Heart left ventricle (tissue), 16 donors: ENCODE data around the gene MRPS34. TPM values are rescaled to one million over a fixed set of nuclear protein-coding genes. Genes with fewer than 3 reads are reported as not detected.

ENCODE experiments used
- ATAC-seq, 4 donors: fragments of 200-7000 bp; cut with Tn5 transposase; one replicate each; pipeline ENCODE4 v1.9.1; 2020 to 2022; ENCODE audit warnings: moderate library complexity in 4 of 4, mild to moderate bottlenecking in 3 of 4, moderate number of reproducible peaks in 1 of 4
- DNase-seq, 5 donors: peaks; one replicate each; pipeline ENCODE4 v3.0.0-alpha.2; 2020
- H3K27ac ChIP-seq, 12 donors: fragments of 200-600 bp; sonication (generic) in 4 of 12; one replicate each; pipeline versions ENCODE4 v1.5.0 to v1.8.0; 2016 to 2022; ENCODE audit warnings: mild to moderate bottlenecking in 2 of 12
- H3K27me3 ChIP-seq, 9 donors: fragments of 200-600 bp; sonication (generic) in 2 of 9; one replicate each; pipeline versions ENCODE4 v1.5.1 to v1.8.0; 2016 to 2022; ENCODE audit warnings: mild to moderate bottlenecking in 3 of 9
- H3K36me3 ChIP-seq, 9 donors: fragments of 200-600 bp; sonication (generic) in 2 of 9; one replicate each; pipeline versions ENCODE4 v1.5.0 to v1.8.0; 2018 to 2022; ENCODE audit warnings: mild to moderate bottlenecking in 2 of 9
- H3K4me1 ChIP-seq, 12 donors: fragments of 200-600 bp; sonication (generic) in 4 of 12; one replicate each; pipeline versions ENCODE4 v1.5.0 to v1.8.0; 2016 to 2022; ENCODE audit warnings: mild to moderate bottlenecking in 3 of 12
- H3K4me3 ChIP-seq, 12 donors: fragments of 200-600 bp; sonication (generic) in 4 of 12; one replicate each; pipeline versions ENCODE4 v1.5.0 to v1.8.0; 2017 to 2022; ENCODE audit warnings: mild to moderate bottlenecking in 9 of 12, moderate library complexity in 4 of 12
- H3K9me3 ChIP-seq, 12 donors: fragments of 200-600 bp; sonication (generic) in 4 of 12; one replicate each; pipeline versions ENCODE4 v1.5.0 to v1.8.0; 2016 to 2022; ENCODE audit warnings: mild to moderate bottlenecking in 1 of 12
- CTCF ChIP-seq, 12 donors: fragments of 200-600 bp; sonication (generic) in 4 of 12; IDR thresholded peaks; one replicate each; pipeline versions ENCODE4 v1.5.0 to v1.8.0; 2018 to 2022; ENCODE audit warnings: antibody characterized with exemption in 12 of 12, mild to moderate bottlenecking in 5 of 12
- POLR2A ChIP-seq, 2 donors: fragments of 450-650 bp; IDR thresholded peaks; one replicate each; pipeline ENCODE4 v1.6.1; 2017; ENCODE audit warnings: antibody characterized with exemption in 2 of 2, mild to moderate bottlenecking in 2 of 2, moderate library complexity in 2 of 2
- whole genome bisulfite sequencing, 4 donors: extraction: QIAGEN DNeasy Blood & Tissue Kit in 2 of 4; methylation state at CpG; one replicate each; pipeline versions ENCODE4 v1.1.5 to v1.1.7; 2013 to 2018; 5-methylcytosine and 5-hydroxymethylcytosine counted together
- intact Hi-C, 10 donors: fragments of 100-400 bp; cut with DNase I; formaldehyde crosslinking; loops; one replicate each; pipeline versions ENCODE4 v1.11.1 to v1.14.2; 2022
- polyA plus RNA-seq, 2 donors: library from polyadenylated mRNA; stranded (reverse); fragments of 200-250 nt; gene quantifications; one replicate each; pipeline ENCODE4 v1.2.3, GENCODE V29; 2013
- total RNA-seq, 9 donors: library from RNA; depleted of rRNA in 2 of 9; stranded (reverse); fragments of >200 nt in 2 of 9; fragmentation: NEBNext Ultra II Directional in 3 of 9; extraction: Animal tissue kit (Norgen Biotek cat#: 25700) in 3 of 9; gene quantifications; one replicate each; pipeline versions ENCODE4 v1.1.0 to v1.2.4, GENCODE V29; 2016 to 2023
- donor health status: ischemic (EF 13 %, LVEDD 7.1; RV severe dilation, severe dysfunction).
- donor health status: healthy with polysubstance abuse.
- donor health status: DM: no; HTN: yes; CAD: no.
- donor health status: DM: no; HTN: no; CAD: no.
- donor health status: ischemic (EF 25% LVEDD 6.9; RV normal size, moderate dysfunction).
- donor health status: ischemic (EF 25% LVEDD 5.7; RV mildly dilated, moderate dysfunction).
- donor health status: healthy.
- donor health status: DM: yes; HTN: yes; CAD: no.
- donor health status: ischemic (EF 35%, LVEDD 5.7; RV mildly dilated, moderate dysfunction).
- donor health status: nonischemic (EF 11% LVEDD 7.7; RV severe dilation, severe dysfunction).
- donor health status: DM: yes; HTN: yes; CAD: no.
- donor health status: PGD.
- donor health status: ischemic (EF 29% LVEDD 5.4; RV normal size, mild dysfunction).
- donor health status: nonischemic (EF 23%, LVEDD 6.1; RV moderate dilation, normal function).

MRPS34 gene
- total and polyA plus RNA-seq, 11 donors, result 58.0 to 123 (median 81.8) TPM

GRCh38 chr16:1757714-1758461 lies 15.0 kb downstream of the MRPS34 start:
- ATAC-seq, result no peak
- Histone ChIP-seq H3K9me3 (no peaks in the 10 kb centered on the region), H3K36me3 (peaks cover 0 to 77% (median 67%) of the 10 kb centered on the region in 9 donors), H3K27me3 (no peaks in the 10 kb centered on the region), H3K4me1 (no peaks in the 10 kb centered on the region), H3K27ac (no peak overlapping the region), H3K4me3 (no peak overlapping the region)
- TF ChIP-seq POLR2A (IDR thresholded peaks at IDR 0.05) (no peak), CTCF (IDR thresholded peaks at IDR 0.05) (no peak)
- DNase-seq, result no peak
- intact Hi-C loops, result no loop called here
- 95 to 96% (median 95%) methylated on average over 30 to 37 of the region's 37 CpGs for WGBS, 4 donors

DNA sequence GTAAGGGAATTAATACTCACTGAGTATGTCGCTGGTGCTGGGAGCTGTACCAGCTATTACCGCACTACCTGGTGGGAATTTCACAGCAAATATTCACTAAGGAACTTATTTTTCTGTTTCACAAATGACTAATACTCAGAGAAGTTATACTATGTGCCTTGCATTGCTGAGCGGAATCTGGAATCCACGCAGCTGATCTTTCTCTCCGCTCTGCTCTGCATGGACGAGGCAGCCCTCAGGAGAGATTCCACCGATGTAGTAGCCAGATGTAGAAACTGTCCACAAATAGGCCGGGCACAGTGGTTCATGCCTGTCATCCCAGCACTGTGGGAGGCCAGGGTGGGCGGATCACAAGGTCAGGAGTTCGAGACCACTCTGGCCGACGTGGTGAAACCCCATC lies 18.7 kb downstream of the MRPS34 start:
- no peak for ATAC-seq
- no peaks in the 10 kb centered on the region for H3K9me3 ChIP-seq
- intact Hi-C loops, result no loop called here
- no peaks in the 10 kb centered on the region for H3K27me3 ChIP-seq
- TF ChIP-seq POLR2A (IDR thresholded peaks at IDR 0.05) (no peak), CTCF (IDR thresholded peaks at IDR 0.05) (no peak)
- 91 to 97% (median 94%) methylated on average over 12 of the region's 12 CpGs for WGBS, 4 donors
- peaks cover 0 to 87% (median 72%) of the 10 kb centered on the region in 9 donors for H3K36me3 ChIP-seq
- no peak for DNase-seq
- no peak overlapping the region for H3K27ac ChIP-seq
- no peak overlapping the region for H3K4me3 ChIP-seq
- H3K4me1 ChIP-seq, result no peaks in the 10 kb centered on the region

- no peaks in the 10 kb centered on the region for H3K9me3 ChIP-seq
- WGBS, 4 donors, result 91 to 95% (median 95%) methylated on average over 14 of the region's 14 CpGs
- intact Hi-C loops, result no loop called here
- no peak for TF ChIP-seq CTCF (IDR thresholded peaks at IDR 0.05)
- TF ChIP-seq POLR2A (IDR thresholded peaks at IDR 0.05), result no peak
- DNase-seq (no peak), ATAC-seq (no peak)
- H3K4me3 ChIP-seq, result no peak overlapping the region
- H3K27ac ChIP-seq, result no peak overlapping the region
- H3K36me3 ChIP-seq, result peaks cover 0 to 89% (median 79%) of the 10 kb centered on the region in 9 donors
- no peaks in the 10 kb centered on the region for H3K27me3 ChIP-seq
- H3K4me1 ChIP-seq, result no peaks in the 10 kb centered on the region
These were observed 20.1 kb downstream of the MRPS34 start for GRCh38 chr16:1752853-1753252.

DNA sequence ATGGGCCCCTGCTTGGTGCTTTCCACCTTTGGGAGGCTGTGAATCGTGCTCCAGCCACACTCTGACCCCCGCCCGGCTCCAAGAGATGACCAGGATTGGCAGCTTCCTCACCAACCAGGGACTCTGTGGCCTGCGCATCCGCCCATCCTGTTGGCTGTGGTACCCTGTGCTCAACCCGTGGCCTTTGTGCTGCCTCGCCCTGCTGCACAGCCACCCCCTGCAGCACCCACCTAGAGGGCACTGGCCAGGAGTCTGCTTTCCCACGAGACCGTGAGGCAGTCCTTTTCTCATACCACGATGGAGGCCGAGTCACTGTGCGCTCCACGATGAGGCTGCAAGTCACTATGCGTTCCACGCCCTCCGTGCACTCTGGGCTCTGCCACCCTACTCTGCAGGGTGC lies 21.0 kb downstream of the MRPS34 start:
- no peak overlapping the region for H3K27ac ChIP-seq
- no peaks in the 10 kb centered on the region for H3K4me1 ChIP-seq
- TF ChIP-seq CTCF (IDR thresholded peaks at IDR 0.05) (no peak), POLR2A (IDR thresholded peaks at IDR 0.05) (no peak)
- H3K9me3 ChIP-seq, result no peaks in the 10 kb centered on the region
- peaks cover 0 to 89% (median 80%) of the 10 kb centered on the region in 9 donors for H3K36me3 ChIP-seq
- ATAC-seq (no peak), DNase-seq (no peak)
- intact Hi-C loops, result no loop called here
- H3K4me3 ChIP-seq, result no peak overlapping the region
- H3K27me3 ChIP-seq, result no peaks in the 10 kb centered on the region
- WGBS, 4 donors, result 93 to 98% (median 94%) methylated on average over 12 to 16 of the region's 16 CpGs
